K562 (cell line): Measurements from ENCODE around the gene HSD11B2. TPM values are rescaled to one million over a fixed set of nuclear protein-coding genes. Genes with fewer than 3 reads are reported as not detected.

Experiments
- ATAC-seq: fragments of 200-7000 bp; cut with Tn5 transposase; 3 replicates; pipeline ENCODE4 v1.9.1; 2020; ENCODE audit warnings: moderate library complexity
- BruUV-seq: library from RNA; stranded (reverse); fragments of 400-500 nt; replicated peaks from 2 replicates; lab custom pipeline; 2021; lab: Mats Ljungman, UMichigan
- CTCF ChIA-PET: fragments of 300-600 bp; formaldehyde crosslinking; extraction: SDS; loops from one replicate; lab custom pipeline; 2021; ENCODE audit warnings: low intra/inter-chr PET ratio; lab: Yijun Ruan, JAX
- POLR2A ChIA-PET: fragments of 300-600, 350-650 bp; sonication (Branson Sonifier 250); formaldehyde crosslinking; extraction: SDS; loops from one replicate; lab custom pipeline; 2021; ENCODE audit warnings: antibody characterized with exemption, inconsistent platforms; lab: Yijun Ruan, JAX
- DNase-seq, 4 experiments: peaks; one replicate each; pipeline versions ENCODE4 v3.0.0 to v3.0.0-alpha.2; 2011 to 2018; ENCODE audit warnings: low spot score in 3 of 4, mixed read lengths in 3 of 4; ENCODE audit errors: extremely low read depth in 1 of 4
- FAIRE-seq: peaks from 2 replicates; lab custom pipeline; 2011; peaks lifted over from hg19 to GRCh38; lab: Jason Lieb, UNC
- H2AFZ ChIP-seq: 2 replicates; pipeline ENCODE4 v1.6.0; 2011; ENCODE audit warnings: low read depth, low read length, control low read depth, inconsistent platforms
- H3K27ac ChIP-seq: fragments of 200-600 bp; 3 replicates; pipeline ENCODE4 v1.8.0; 2011; ENCODE audit warnings: low read depth, mild to moderate bottlenecking, control low read depth, inconsistent platforms, low read length, moderate library complexity, mixed read lengths; ENCODE audit errors: extremely low read depth
- H3K27me3 ChIP-seq, 2 experiments: fragments of 300-600 bp in 1 of 2; 2 replicates in 1 of 2; 3 replicates in 1 of 2; pipeline versions ENCODE4 v1.6.0 to v1.8.0; 2011; ENCODE audit warnings: inconsistent platforms in 2 of 2, low read length in 2 of 2, mild to moderate bottlenecking in 1 of 2, mixed read lengths in 1 of 2, moderate library complexity in 1 of 2; ENCODE audit not compliant: control insufficient read depth in 2 of 2, insufficient read depth in 2 of 2
- H3K36me3 ChIP-seq: fragments of 300-600 bp; 3 replicates; pipeline ENCODE4 v1.8.0; 2011; ENCODE audit warnings: mild to moderate bottlenecking, low read length, inconsistent platforms; ENCODE audit not compliant: control insufficient read depth, insufficient read depth
- H3K4me1 ChIP-seq, 2 experiments: fragments of 200-600 bp in 1 of 2; replicated peaks in 1 of 2; 2 replicates in 1 of 2; 3 replicates in 1 of 2; pipeline versions ENCODE4 v1.5.1 to v1.8.0; 2011; ENCODE audit warnings: inconsistent platforms in 2 of 2, low read length in 2 of 2, mild to moderate bottlenecking in 1 of 2, mixed read lengths in 1 of 2, moderate library complexity in 1 of 2; ENCODE audit not compliant: control insufficient read depth in 2 of 2, insufficient read depth in 2 of 2
- H3K4me2 ChIP-seq: 2 replicates; pipeline ENCODE4 v1.6.1; 2011; ENCODE audit warnings: low read length, control low read depth, inconsistent platforms, mixed read lengths; ENCODE audit not compliant: insufficient read depth
- H3K4me3 ChIP-seq: fragments of 200-600 bp; sonication (generic), shearing (Covaris generic); 2 replicates; pipeline ENCODE4 v1.5.1; 2016; ENCODE audit warnings: control low read depth, inconsistent platforms
- H3K79me2 ChIP-seq: fragments of 200-600 bp; 3 replicates; pipeline ENCODE4 v1.8.0; 2011; ENCODE audit warnings: low read length, inconsistent platforms; ENCODE audit not compliant: control insufficient read depth, insufficient read depth
- H3K9ac ChIP-seq, 2 experiments: 2 replicates each; pipeline versions ENCODE4 v1.6.0 to v1.6.1; 2011; ENCODE audit warnings: low read depth in 2 of 2, low read length in 2 of 2, control low read depth in 1 of 2, inconsistent platforms in 1 of 2, mild to moderate bottlenecking in 1 of 2, mixed read lengths in 1 of 2; ENCODE audit not compliant: insufficient read depth in 1 of 2
- H3K9me1 ChIP-seq: one replicate; pipeline ENCODE4 v1.6.0; 2011; ENCODE audit warnings: inconsistent platforms, mild to moderate bottlenecking, low read length, moderate library complexity; ENCODE audit not compliant: control insufficient read depth, insufficient read depth
- H3K9me3 ChIP-seq: replicated peaks from 2 replicates; pipeline ENCODE4 v1.5.1; 2011; ENCODE audit warnings: low read depth, low read length, inconsistent platforms; ENCODE audit not compliant: control insufficient read depth, insufficient read depth
- H4K20me1 ChIP-seq: replicated peaks from 2 replicates; pipeline ENCODE4 v1.6.1; 2011; ENCODE audit warnings: low read length, inconsistent platforms, mixed read lengths; ENCODE audit not compliant: control insufficient read depth, insufficient read depth
- EZH2 ChIP-seq: IDR thresholded peaks from 2 replicates; pipeline ENCODE4 v1.6.1; 2012; ENCODE audit warnings: low read depth, mild to moderate bottlenecking, inconsistent platforms, low read length, borderline replicate concordance
- WGBS: fragments of 100-300 bp; shearing (Covaris generic); methylation state at CpG from one replicate; pipeline ENCODE4 v1.1.6; 2016; ENCODE audit warnings: low coverage, mixed read lengths; ENCODE audit not compliant: insufficient coverage; ENCODE audit errors: missing lambda C conversion rate; 5-methylcytosine and 5-hydroxymethylcytosine counted together
- in situ Hi-C: fragments of 300-500 bp; cut with MboI; formaldehyde crosslinking; loops from 4 replicates; pipeline ENCODE4 v1.15.0; 2018; ENCODE audit warnings: inconsistent platforms, mixed read lengths
- intact Hi-C: fragments of 100-400 bp; cut with micrococcal nuclease; formaldehyde crosslinking; loops from 2 replicates; pipeline ENCODE4 v1.14.2; 2022
- polyA plus RNA-seq, 8 experiments: library from polyadenylated mRNA; depleted of rRNA in 4 of 8; stranded (reverse) in 5 of 8; unstranded in 3 of 8; fragments of >200 nt; fragmentation: Nextera tagmentation in 2 of 8; fragmentation: Illumina TruSeq in 1 of 8; extraction: Ambion mirVana in 2 of 8; extraction: Trizol in 1 of 8; gene quantifications; 2 replicates each; pipeline versions ENCODE4 v1.2.1 to v1.2.3, GENCODE V29; 2011 to 2014; ENCODE audit warnings: inconsistent platforms in 1 of 8, missing spikeins in 1 of 8
- total RNA-seq, 7 experiments: library from RNA; depleted of rRNA in 6 of 7; stranded (reverse); fragments of >200 nt in 6 of 7; fragmentation: Illumina TruSeq in 2 of 7; extraction: Trizol in 2 of 7; gene quantifications; 2 replicates each; pipeline versions ENCODE4 v1.2.1 to v1.2.3, GENCODE V29; 2011 to 2021; ENCODE audit warnings: low replicate concordance in 1 of 7
- TF ChIP-seq, protein P1 (sequence below), 3 experiments: IDR thresholded peaks in 2 of 3; conservative IDR thresholded peaks in 1 of 3; 2 replicates each; pipeline ENCODE4 v1.5.1; 2011 to 2012; ENCODE audit warnings: low read length in 3 of 3, mild to moderate bottlenecking in 3 of 3, control low read depth in 2 of 3, improper control_type of control experiment in 1 of 3, inconsistent platforms in 1 of 3, low read depth in 1 of 3, mixed read lengths in 1 of 3, moderate library complexity in 1 of 3; ENCODE audit not compliant: insufficient read depth in 2 of 3

Gene HSD11B2
- total and polyA plus RNA-seq, 9 of the 15 experiments (the other 6 are each of a cell fraction or from before 2014, with no cell fraction given) = 0.08 to 2.0 (median 0.79) TPM

DNA sequence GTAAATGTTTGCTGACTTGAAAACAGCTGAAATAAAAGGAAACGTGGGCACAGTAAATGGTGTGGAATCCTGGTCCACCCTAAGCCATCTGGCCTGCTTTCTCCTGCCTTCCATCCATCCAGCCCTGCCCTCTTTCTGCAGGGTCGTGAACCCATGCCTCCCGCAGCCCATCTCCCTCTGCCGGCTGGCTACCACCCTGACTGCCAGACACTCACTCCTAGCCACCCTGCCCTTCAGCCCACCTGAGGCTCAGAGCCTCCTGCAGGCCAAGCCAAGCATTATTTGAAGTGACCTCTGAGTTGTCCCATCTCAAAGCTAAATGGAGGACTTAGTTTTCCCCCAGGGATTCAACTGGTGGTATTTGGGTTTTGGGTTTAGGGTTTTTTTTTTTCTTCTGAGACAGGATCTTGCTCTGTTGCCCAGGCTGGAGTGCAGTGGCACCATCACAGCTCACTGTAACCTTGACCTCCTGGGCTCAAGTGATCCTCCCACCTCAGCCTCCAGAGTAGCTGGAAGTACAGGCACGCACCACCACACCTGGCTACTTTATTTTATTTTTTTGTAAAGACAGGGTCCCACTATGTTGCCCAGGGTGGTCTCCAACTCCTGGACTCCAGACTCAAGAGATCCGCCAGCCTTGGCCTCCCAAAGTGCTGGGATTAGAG lies 23.0 kb upstream of the HSD11B2 start:
- in situ Hi-C loops = loop anchor here (25.0 kb wide), 1 partner anchor 446 kb away; the partner anchor contains the start of gene CES3
- ChIA-PET POLR2A (interaction anchor here (0.7 to 1.5 kb wide), 3 partner anchors 9 to 142 kb away, joined by 3 to 4 read pairs (median 4); no protein-coding TSS in a partner anchor), CTCF (no interaction called here)
- Histone ChIP-seq H3K4me2 (no peak overlapping the region), H3K9me3 (no peaks in the 10 kb centered on the region), H3K9me1 (no peaks in the 10 kb centered on the region), H2AFZ (no peak overlapping the region), H3K36me3 (no peaks in the 10 kb centered on the region)
- no peak for FAIRE-seq
- TF ChIP-seq, protein P1, sequence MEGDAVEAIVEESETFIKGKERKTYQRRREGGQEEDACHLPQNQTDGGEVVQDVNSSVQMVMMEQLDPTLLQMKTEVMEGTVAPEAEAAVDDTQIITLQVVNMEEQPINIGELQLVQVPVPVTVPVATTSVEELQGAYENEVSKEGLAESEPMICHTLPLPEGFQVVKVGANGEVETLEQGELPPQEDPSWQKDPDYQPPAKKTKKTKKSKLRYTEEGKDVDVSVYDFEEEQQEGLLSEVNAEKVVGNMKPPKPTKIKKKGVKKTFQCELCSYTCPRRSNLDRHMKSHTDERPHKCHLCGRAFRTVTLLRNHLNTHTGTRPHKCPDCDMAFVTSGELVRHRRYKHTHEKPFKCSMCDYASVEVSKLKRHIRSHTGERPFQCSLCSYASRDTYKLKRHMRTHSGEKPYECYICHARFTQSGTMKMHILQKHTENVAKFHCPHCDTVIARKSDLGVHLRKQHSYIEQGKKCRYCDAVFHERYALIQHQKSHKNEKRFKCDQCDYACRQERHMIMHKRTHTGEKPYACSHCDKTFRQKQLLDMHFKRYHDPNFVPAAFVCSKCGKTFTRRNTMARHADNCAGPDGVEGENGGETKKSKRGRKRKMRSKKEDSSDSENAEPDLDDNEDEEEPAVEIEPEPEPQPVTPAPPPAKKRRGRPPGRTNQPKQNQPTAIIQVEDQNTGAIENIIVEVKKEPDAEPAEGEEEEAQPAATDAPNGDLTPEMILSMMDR (IDR thresholded peaks at IDR 0.05 in 2 of 3, conservative IDR thresholded peaks at IDR 0.05 in 1 of 3; ENCODE audit: insufficient read depth in 2 of 3, low read depth in 1 of 3, low read length in 3 of 3) = peak; percentile 38 to 67 (median 41)
- no peak for TF ChIP-seq EZH2
- TF ChIP-seq, all 486 proteins: peak for 1
- Histone ChIP-seq H3K9ac (no peak overlapping the region), H4K20me1 (0 out of 2 replicates have a peak, but pooled peaks cover 4% of the 10 kb centered on the region), H3K4me3 (no peak overlapping the region), H3K27ac (no peak overlapping the region), H3K27me3 (peaks cover 32 to 69% of the 10 kb centered on the region in 2 experiments), H3K4me1 (peaks cover 0 to 9% of the 10 kb centered on the region in 2 experiments; a peak in 2 of 5 replicates), H3K79me2 (no peaks in the 10 kb centered on the region)
- intact Hi-C loops = loop anchor here (10.0 kb wide), 1 partner anchor 393 kb away; no protein-coding TSS in a partner anchor
- ATAC-seq (peak; percentile 68), DNase-seq (peak in 2 of 4 experiments; percentile 52 to 53)
- no TSS peak for BruUV-seq
- WGBS = 5% methylated on average over 6 of the region's 6 CpGs
